Measurements from ENCODE around the gene FSCN2. TPM values are rescaled to one million over a fixed set of nuclear protein-coding genes. Genes with fewer than 3 reads are reported as not detected.

The FSCN2 gene
- total and polyA plus RNA-seq, 10 of the 15 experiments (the other 5 are each of a cell fraction or from before 2014, with no cell fraction given), result 0.12 to 2.1 (median 0.65) TPM; not detected in 3

GRCh38 chr17:81552244-81553017, 24.3 kb downstream of the FSCN2 start, which contains the start of gene FAAP100 (continued):
- no peak for TF ChIP-seq CTCF (IDR thresholded peaks at IDR 0.05 in 2 of 3, conservative IDR thresholded peaks at IDR 0.05 in 1 of 3; ENCODE audit: control insufficient read depth in 2 of 3, extremely low read depth in 1 of 3, insufficient read depth in 1 of 3, low read depth in 3 of 3, low read length in 3 of 3)
- no peak for TF ChIP-seq BRCA1 (IDR thresholded peaks at IDR 0.05; ENCODE audit: low read depth, low read length)
- TF ChIP-seq POLR2AphosphoS2 (IDR thresholded peaks at IDR 0.05; ENCODE audit: low read depth, low read length), result peak; percentile 63; the same call in 1 of the 2 replicates
- TF ChIP-seq TAF1 (IDR thresholded peaks at IDR 0.05; ENCODE audit: borderline replicate concordance, low read depth, low read length), result peak; percentile 91
- peak; percentile 69; the same call in 1 of the 2 replicates for TF ChIP-seq POLR2AphosphoS5 (IDR thresholded peaks at IDR 0.05; ENCODE audit: low read length)
- TF ChIP-seq ZNF24 (IDR thresholded peaks at IDR 0.05), result peak; percentile 36; the same call in 1 of the 2 replicates
- TF ChIP-seq BACH1 (IDR thresholded peaks at IDR 0.05; ENCODE audit: borderline replicate concordance), result peak; percentile 81; the same call in 1 of the 2 replicates
- TF ChIP-seq TCF12 (IDR thresholded peaks at IDR 0.05; ENCODE audit: low read depth, low read length), result no peak
- no peak for TF ChIP-seq PBX3 (IDR thresholded peaks at IDR 0.05; ENCODE audit: insufficient replicate concordance, low read depth, low read length)
- no peak for TF ChIP-seq KDM1A (IDR thresholded peaks at IDR 0.05; ENCODE audit: borderline replicate concordance)
- TF ChIP-seq CUX1 (IDR thresholded peaks at IDR 0.05; ENCODE audit: insufficient replicate concordance, low read depth, low read length), result no peak
- no peak for TF ChIP-seq MEF2B (IDR thresholded peaks at IDR 0.05; ENCODE audit: partially characterized antibody, poor library complexity, severe bottlenecking)
- TF ChIP-seq DPF2 (IDR thresholded peaks at IDR 0.05), result peak; percentile 51
- TF ChIP-seq ZNF207 (IDR thresholded peaks at IDR 0.05; ENCODE audit: borderline replicate concordance), result no peak
- TF ChIP-seq SUZ12 (IDR thresholded peaks at IDR 0.05; ENCODE audit: unreplicated experiment), result no peak
- TF ChIP-seq MAX (IDR thresholded peaks at IDR 0.05; ENCODE audit: low read depth, low read length), result peak; percentile 67; the same call in 1 of the 2 replicates

Measured in GM12878 (cell line).